Tibial artery (tissue), 4 donors: ENCODE results near the gene OCA2.

ENCODE experiments used
- DNase-seq, 2 donors: peaks; one replicate each; pipeline ENCODE4 v3.0.0-alpha.2; 2019
- H3K27ac ChIP-seq, 2 donors: fragments of 200-600 bp; sonication (generic) in 1 of 2; 1 replicate in 1 of 2; 2 replicates in 1 of 2; pipeline ENCODE4 v1.5.1; 2018 to 2019; ENCODE audit warnings: mild to moderate bottlenecking in 1 of 2
- H3K27me3 ChIP-seq, 2 donors: fragments of 200-600 bp; sonication (generic) in 1 of 2; one replicate each; pipeline versions ENCODE4 v1.5.1 to v1.6.0; 2016 to 2019
- H3K36me3 ChIP-seq, 3 donors: fragments of 200-600 bp; sonication (generic) in 2 of 3; one replicate each; pipeline ENCODE4 v1.5.1; 2016 to 2019; ENCODE audit warnings: mild to moderate bottlenecking in 2 of 3
- H3K4me1 ChIP-seq, 4 donors: fragments of 200-600 bp; sonication (generic) in 2 of 4; 1 replicate in 3 of 4; 2 replicates in 1 of 4; pipeline ENCODE4 v1.5.1; 2016 to 2019
- H3K4me3 ChIP-seq, 2 donors: fragments of 200-600 bp; sonication (generic) in 1 of 2; 1 replicate in 1 of 2; 2 replicates in 1 of 2; pipeline ENCODE4 v1.5.1; 2018 to 2019; ENCODE audit warnings: mild to moderate bottlenecking in 2 of 2
- H3K9me3 ChIP-seq, 3 donors: fragments of 200-600 bp; sonication (generic) in 1 of 3; one replicate each; pipeline ENCODE4 v1.5.1; 2016 to 2019
- CTCF ChIP-seq, 2 experiments: fragments of 200-600 bp in 1 of 2; fragments of 450-650 bp in 1 of 2; IDR thresholded peaks; one replicate each; pipeline ENCODE4 v1.5.1; 2017 to 2019; ENCODE audit warnings: antibody characterized with exemption in 2 of 2, mild to moderate bottlenecking in 1 of 2, moderate library complexity in 1 of 2
- intact Hi-C: fragments of 100-400 bp; cut with DNase I; formaldehyde crosslinking; loops from one replicate; pipeline ENCODE4 v1.15.0; 2023; ENCODE audit warnings: low total_unique reads

OCA2 gene

GRCh38 chr15:28079313-28079969, 19.7 kb downstream of the OCA2 start:
- no peak for DNase-seq
- Histone ChIP-seq H3K27me3 (no peaks in the 10 kb centered on the region), H3K9me3 (no peaks in the 10 kb centered on the region), H3K36me3 (no peaks in the 10 kb centered on the region), H3K4me3 (no peak overlapping the region), H3K4me1 (no peaks in the 10 kb centered on the region), H3K27ac (no peak overlapping the region)
- intact Hi-C loops, result no loop called here
- no peak for TF ChIP-seq CTCF (IDR thresholded peaks at IDR 0.05)

- Histone ChIP-seq H3K36me3 (no peaks in the 10 kb centered on the region), H3K4me1 (no peaks in the 10 kb centered on the region), H3K4me3 (no peak overlapping the region), H3K27ac (no peak overlapping the region), H3K9me3 (no peaks in the 10 kb centered on the region), H3K27me3 (no peaks in the 10 kb centered on the region)
- no peak for DNase-seq
- intact Hi-C loops, result no loop called here
- TF ChIP-seq CTCF (IDR thresholded peaks at IDR 0.05), result no peak
Measured at GRCh38 chr15:28078191-28078719, 20.9 kb downstream of the OCA2 start.

- TF ChIP-seq CTCF (IDR thresholded peaks at IDR 0.05), result no peak
- H3K4me1 ChIP-seq, result no peaks in the 10 kb centered on the region
- no peaks in the 10 kb centered on the region for H3K36me3 ChIP-seq
- no peak overlapping the region for H3K27ac ChIP-seq
- no peaks in the 10 kb centered on the region for H3K9me3 ChIP-seq
- no peak for DNase-seq
- no peaks in the 10 kb centered on the region for H3K27me3 ChIP-seq
- H3K4me3 ChIP-seq, result no peak overlapping the region
- intact Hi-C loops, result no loop called here
Measured at GRCh38 chr15:28075573-28075972, 23.5 kb downstream of the OCA2 start.

- no peak for DNase-seq
Measured at GRCh38 chr15:28068930-28069329, 30.2 kb downstream of the OCA2 start.

GRCh38 chr15:28066231-28066630, 32.9 kb downstream of the OCA2 start:
- TF ChIP-seq CTCF (IDR thresholded peaks at IDR 0.05), result no peak
- Histone ChIP-seq H3K9me3 (no peaks in the 10 kb centered on the region), H3K36me3 (no peaks in the 10 kb centered on the region), H3K27me3 (no peaks in the 10 kb centered on the region), H3K4me3 (no peak overlapping the region), H3K4me1 (no peaks in the 10 kb centered on the region), H3K27ac (no peak overlapping the region)
- intact Hi-C loops, result loop anchor here (10.0 kb wide), 1 partner anchor 1019 kb away; no protein-coding TSS in a partner anchor
- no peak for DNase-seq

More at GRCh38 chr15:28068930-28069329, 30.2 kb downstream of the OCA2 start:
- intact Hi-C loops, result loop anchor here (10.0 kb wide), 1 partner anchor 1016 kb away; no protein-coding TSS in a partner anchor
- Histone ChIP-seq H3K9me3 (no peaks in the 10 kb centered on the region), H3K36me3 (no peaks in the 10 kb centered on the region), H3K27me3 (no peaks in the 10 kb centered on the region), H3K27ac (no peak overlapping the region), H3K4me1 (no peaks in the 10 kb centered on the region), H3K4me3 (no peak overlapping the region)
- no peak for TF ChIP-seq CTCF (IDR thresholded peaks at IDR 0.05)
